K562 (cell line): ENCODE measurements around the gene PRSS50. TPM values are rescaled to one million over a fixed set of nuclear protein-coding genes. Genes with fewer than 3 reads are reported as not detected.

Experiments used
- ATF1 ChIP-seq, 2 experiments: fragments of 450-650 bp in 1 of 2; IDR thresholded peaks; 2 replicates each; pipeline ENCODE4 v1.6.1; 2016; ENCODE audit warnings: missing compliant biosample characterization in 1 of 2, missing genetic modification characterization in 1 of 2
- BHLHE40 ChIP-seq: IDR thresholded peaks from 2 replicates; pipeline ENCODE4 v1.6.1; 2011; ENCODE audit warnings: low read length, improper control_type of control experiment
- CTCFL ChIP-seq: IDR thresholded peaks from 2 replicates; pipeline ENCODE4 v1.6.1; 2011; ENCODE audit warnings: borderline replicate concordance, low read depth, mild to moderate bottlenecking, moderate library complexity, low read length; ENCODE audit not compliant: insufficient read depth, poor library complexity, severe bottlenecking
- HNRNPL ChIP-seq: fragments of 200-400 bp; formaldehyde crosslinking; IDR thresholded peaks from 2 replicates; pipeline ENCODE4 v1.6.1; 2017; ENCODE audit warnings: low read depth, mild to moderate bottlenecking, low read length
- JUND ChIP-seq, 2 experiments: IDR thresholded peaks; 2 replicates in 1 of 2; 3 replicates in 1 of 2; pipeline ENCODE4 v1.6.1; 2011; ENCODE audit warnings: borderline replicate concordance in 2 of 2, low read depth in 2 of 2, low read length in 2 of 2, improper control_type of control experiment in 1 of 2, missing biosample characterization in 1 of 2, missing genetic modification characterization in 1 of 2, missing genetic modification reagents in 1 of 2
- POLR2G ChIP-seq: fragments of 200-400 bp; formaldehyde crosslinking; IDR thresholded peaks from 2 replicates; pipeline ENCODE4 v1.6.1; 2017; ENCODE audit warnings: low read depth, mild to moderate bottlenecking, antibody characterized with exemption, low read length, moderate library complexity
- RAD21 ChIP-seq, 2 experiments: fragments of 250-450 bp in 1 of 2; fragments of 450-650 bp in 1 of 2; sonication (Bioruptor Pico) in 1 of 2; formaldehyde crosslinking in 1 of 2; IDR thresholded peaks in 1 of 2; conservative IDR thresholded peaks in 1 of 2; 2 replicates each; pipeline versions ENCODE4 v1.4.0 to v1.8.0; 2020 to 2022; ENCODE audit warnings: mild to moderate bottlenecking in 2 of 2, moderate library complexity in 1 of 2
- RBM14 ChIP-seq: fragments of 200-400 bp; formaldehyde crosslinking; IDR thresholded peaks from 2 replicates; pipeline ENCODE4 v1.6.1; 2018; ENCODE audit warnings: low read depth, mild to moderate bottlenecking, low read length, moderate library complexity, borderline replicate concordance; ENCODE audit not compliant: insufficient read depth
- ZNF24 ChIP-seq: fragments of 450-650 bp; IDR thresholded peaks from 2 replicates; pipeline ENCODE4 v1.6.1; 2016
- polyA plus RNA-seq, 8 experiments: library from polyadenylated mRNA; depleted of rRNA in 4 of 8; stranded (reverse) in 5 of 8; unstranded in 3 of 8; fragments of >200 nt; fragmentation: Nextera tagmentation in 2 of 8; fragmentation: Illumina TruSeq in 1 of 8; extraction: Ambion mirVana in 2 of 8; extraction: Trizol in 1 of 8; gene quantifications; 2 replicates each; pipeline versions ENCODE4 v1.2.1 to v1.2.3, GENCODE V29; 2011 to 2014; ENCODE audit warnings: inconsistent platforms in 1 of 8, missing spikeins in 1 of 8
- total RNA-seq, 7 experiments: library from RNA; depleted of rRNA in 6 of 7; stranded (reverse); fragments of >200 nt in 6 of 7; fragmentation: Illumina TruSeq in 2 of 7; extraction: Trizol in 2 of 7; gene quantifications; 2 replicates each; pipeline versions ENCODE4 v1.2.1 to v1.2.3, GENCODE V29; 2011 to 2021; ENCODE audit warnings: low replicate concordance in 1 of 7
- TF ChIP-seq, protein P1 (sequence below), 3 experiments: IDR thresholded peaks in 2 of 3; conservative IDR thresholded peaks in 1 of 3; 2 replicates each; pipeline ENCODE4 v1.5.1; 2011 to 2012; ENCODE audit warnings: low read length in 3 of 3, mild to moderate bottlenecking in 3 of 3, control low read depth in 2 of 3, improper control_type of control experiment in 1 of 3, inconsistent platforms in 1 of 3, low read depth in 1 of 3, mixed read lengths in 1 of 3, moderate library complexity in 1 of 3; ENCODE audit not compliant: insufficient read depth in 2 of 3

Gene PRSS50
- total and polyA plus RNA-seq, 9 of the 15 experiments (the other 6 are each of a cell fraction or from before 2014, with no cell fraction given), result 0.01 TPM; not detected in 8

DNA sequence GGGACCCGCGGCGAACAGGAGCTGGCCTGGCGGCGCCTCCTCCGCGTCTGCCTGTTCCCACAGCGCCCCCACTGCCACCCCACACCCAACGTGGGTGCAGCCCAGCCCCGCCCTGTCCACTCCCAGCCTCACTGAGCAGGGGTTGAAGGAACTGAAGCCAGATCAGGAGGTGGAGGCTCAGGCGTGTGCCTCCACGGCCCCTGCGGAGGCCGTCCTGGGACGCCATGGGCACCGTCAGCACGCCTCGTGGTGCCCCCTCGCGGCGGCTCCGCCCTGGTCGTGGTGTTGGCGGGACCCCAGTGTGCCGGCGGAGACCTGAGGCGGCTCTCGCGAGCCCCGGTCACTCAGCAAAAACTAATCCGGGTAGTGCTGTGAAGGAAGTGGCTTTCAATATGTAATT, 39.0 kb upstream of the PRSS50 start (continued):
- TF ChIP-seq, protein P1, sequence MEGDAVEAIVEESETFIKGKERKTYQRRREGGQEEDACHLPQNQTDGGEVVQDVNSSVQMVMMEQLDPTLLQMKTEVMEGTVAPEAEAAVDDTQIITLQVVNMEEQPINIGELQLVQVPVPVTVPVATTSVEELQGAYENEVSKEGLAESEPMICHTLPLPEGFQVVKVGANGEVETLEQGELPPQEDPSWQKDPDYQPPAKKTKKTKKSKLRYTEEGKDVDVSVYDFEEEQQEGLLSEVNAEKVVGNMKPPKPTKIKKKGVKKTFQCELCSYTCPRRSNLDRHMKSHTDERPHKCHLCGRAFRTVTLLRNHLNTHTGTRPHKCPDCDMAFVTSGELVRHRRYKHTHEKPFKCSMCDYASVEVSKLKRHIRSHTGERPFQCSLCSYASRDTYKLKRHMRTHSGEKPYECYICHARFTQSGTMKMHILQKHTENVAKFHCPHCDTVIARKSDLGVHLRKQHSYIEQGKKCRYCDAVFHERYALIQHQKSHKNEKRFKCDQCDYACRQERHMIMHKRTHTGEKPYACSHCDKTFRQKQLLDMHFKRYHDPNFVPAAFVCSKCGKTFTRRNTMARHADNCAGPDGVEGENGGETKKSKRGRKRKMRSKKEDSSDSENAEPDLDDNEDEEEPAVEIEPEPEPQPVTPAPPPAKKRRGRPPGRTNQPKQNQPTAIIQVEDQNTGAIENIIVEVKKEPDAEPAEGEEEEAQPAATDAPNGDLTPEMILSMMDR (IDR thresholded peaks at IDR 0.05 in 2 of 3, conservative IDR thresholded peaks at IDR 0.05 in 1 of 3; ENCODE audit: insufficient read depth in 2 of 3, low read depth in 1 of 3, low read length in 3 of 3), result peak; percentile 59 to 80 (median 64); a peak in 5 of 6 replicates
- peak; percentile 66 for TF ChIP-seq CTCFL
- TF ChIP-seq JUND (IDR thresholded peaks at IDR 0.05; ENCODE audit: borderline replicate concordance, low read depth, low read length), result 0 out of 2 replicates have a peak, but pooled peaks have one; percentile 22
- no peak for TF ChIP-seq JUND (tag; IDR thresholded peaks at IDR 0.05; ENCODE audit: borderline replicate concordance, low read depth, low read length)
- TF ChIP-seq RBM14, result 0 out of 2 replicates have a peak, but pooled peaks have one; percentile 34
- 0 out of 2 replicates have a peak, but pooled peaks have one; percentile 30 for TF ChIP-seq POLR2G
- 0 out of 2 replicates have a peak, but pooled peaks have one; percentile 15 for TF ChIP-seq BHLHE40
- TF ChIP-seq ATF1 (CRISPR knock-in tag; IDR thresholded peaks at IDR 0.05), result no peak
- 0 out of 2 replicates have a peak, but pooled peaks have one; percentile 32 for TF ChIP-seq ATF1 (tag; IDR thresholded peaks at IDR 0.05)
- peak in 1 of 2 experiments; percentile 36; a peak in 2 of 4 replicates for TF ChIP-seq RAD21 (CRISPR knock-in tag; conservative IDR thresholded peaks at IDR 0.05 in 1 of 2, IDR thresholded peaks at IDR 0.05 in 1 of 2)
- TF ChIP-seq HNRNPL, result peak; percentile 77
- no peak for TF ChIP-seq ZNF24
- TF ChIP-seq, all 486 proteins: peak for 20
